IPS-18c (cell line): Measurements from ENCODE around the gene FCSK.

ENCODE experiments used
- H3K4me3 ChIP-seq: 2 replicates; pipeline ENCODE4 v1.7.0; 2013; ENCODE audit warnings: low read depth, mild to moderate bottlenecking, low read length, moderate library complexity; ENCODE audit not compliant: insufficient read depth
- H3K9me3 ChIP-seq: one replicate; pipeline ENCODE4 v1.6.1; 2013; ENCODE audit warnings: mild to moderate bottlenecking, low read length, moderate library complexity; ENCODE audit not compliant: control insufficient read depth, insufficient read depth

FCSK gene

DNA sequence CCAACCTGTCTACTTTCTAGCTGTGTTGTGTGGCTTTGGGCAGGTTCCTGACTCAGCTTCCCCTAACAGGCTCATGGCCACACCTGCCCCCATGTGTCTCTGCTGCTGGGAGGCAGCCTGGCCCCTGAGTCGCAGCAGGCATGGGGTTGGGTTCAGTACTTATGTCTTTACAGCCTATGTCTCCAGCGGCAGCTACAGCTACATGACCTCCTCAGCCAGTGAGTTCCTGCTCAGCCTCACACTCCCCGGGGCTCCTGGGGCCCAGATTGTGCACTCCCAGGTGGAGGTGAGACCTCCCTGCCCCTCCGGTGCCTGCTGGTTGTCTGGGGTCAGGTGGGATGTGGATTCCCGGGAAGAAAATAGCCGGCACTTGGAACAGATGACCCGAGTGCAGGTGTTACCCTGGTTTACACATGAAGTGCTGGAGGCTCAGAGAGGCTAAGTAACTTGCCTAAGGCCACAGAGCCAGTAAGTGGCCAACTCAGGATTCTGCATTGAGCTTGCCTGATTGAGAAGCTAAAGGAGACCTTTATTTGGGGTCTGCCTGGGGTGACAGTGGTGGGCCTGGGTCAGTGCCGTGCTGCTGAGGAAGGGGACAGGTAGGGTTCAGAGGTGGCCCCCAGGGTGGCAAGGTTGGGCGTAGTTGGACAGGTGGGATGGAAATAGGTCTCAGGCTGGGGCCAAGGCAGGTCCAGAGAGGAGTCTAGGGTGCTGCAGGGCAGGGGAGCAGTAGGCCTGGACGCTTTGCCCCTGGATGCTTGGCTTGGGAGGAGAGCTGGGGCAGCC, 15.9 kb downstream of the FCSK start:
- H3K4me3 ChIP-seq, result no peak overlapping the region
- no peaks in the 10 kb centered on the region for H3K9me3 ChIP-seq

- Histone ChIP-seq H3K9me3 (no peaks in the 10 kb centered on the region), H3K4me3 (no peak overlapping the region)
Measured at GRCh38 chr16:70470927-70471341, 16.5 kb downstream of the FCSK start.

DNA sequence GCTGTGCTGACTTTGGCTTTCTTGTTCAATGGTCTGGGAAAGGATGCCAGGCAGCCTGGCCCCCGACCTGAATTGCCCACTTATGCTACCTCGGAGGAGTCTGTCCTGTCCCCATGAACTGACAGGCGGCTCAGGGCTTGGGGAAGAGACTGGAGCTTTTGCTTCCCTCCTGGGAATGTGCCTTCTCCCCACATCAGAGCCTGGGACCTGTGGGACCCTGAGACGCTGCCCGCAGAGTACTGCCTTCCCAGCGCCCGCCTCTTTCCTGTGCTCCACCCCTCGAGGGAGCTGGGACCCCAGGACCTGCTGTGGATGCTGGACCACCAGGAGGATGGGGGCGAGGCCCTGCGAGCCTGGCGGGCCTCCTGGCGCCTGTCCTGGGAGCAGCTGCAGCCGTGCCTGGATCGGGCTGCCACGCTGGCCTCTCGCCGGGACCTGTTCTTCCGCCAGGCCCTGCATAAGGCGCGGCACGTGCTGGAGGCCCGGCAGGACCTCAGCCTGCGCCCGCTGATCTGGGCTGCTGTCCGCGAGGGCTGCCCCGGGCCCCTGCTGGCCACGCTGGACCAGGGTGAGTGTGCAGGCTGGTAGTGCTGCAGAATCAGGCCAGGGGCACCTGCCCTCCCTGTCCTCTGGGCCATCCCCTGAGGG, 18.5 kb downstream of the FCSK start:
- Histone ChIP-seq H3K9me3 (no peaks in the 10 kb centered on the region), H3K4me3 (no peak overlapping the region)

DNA sequence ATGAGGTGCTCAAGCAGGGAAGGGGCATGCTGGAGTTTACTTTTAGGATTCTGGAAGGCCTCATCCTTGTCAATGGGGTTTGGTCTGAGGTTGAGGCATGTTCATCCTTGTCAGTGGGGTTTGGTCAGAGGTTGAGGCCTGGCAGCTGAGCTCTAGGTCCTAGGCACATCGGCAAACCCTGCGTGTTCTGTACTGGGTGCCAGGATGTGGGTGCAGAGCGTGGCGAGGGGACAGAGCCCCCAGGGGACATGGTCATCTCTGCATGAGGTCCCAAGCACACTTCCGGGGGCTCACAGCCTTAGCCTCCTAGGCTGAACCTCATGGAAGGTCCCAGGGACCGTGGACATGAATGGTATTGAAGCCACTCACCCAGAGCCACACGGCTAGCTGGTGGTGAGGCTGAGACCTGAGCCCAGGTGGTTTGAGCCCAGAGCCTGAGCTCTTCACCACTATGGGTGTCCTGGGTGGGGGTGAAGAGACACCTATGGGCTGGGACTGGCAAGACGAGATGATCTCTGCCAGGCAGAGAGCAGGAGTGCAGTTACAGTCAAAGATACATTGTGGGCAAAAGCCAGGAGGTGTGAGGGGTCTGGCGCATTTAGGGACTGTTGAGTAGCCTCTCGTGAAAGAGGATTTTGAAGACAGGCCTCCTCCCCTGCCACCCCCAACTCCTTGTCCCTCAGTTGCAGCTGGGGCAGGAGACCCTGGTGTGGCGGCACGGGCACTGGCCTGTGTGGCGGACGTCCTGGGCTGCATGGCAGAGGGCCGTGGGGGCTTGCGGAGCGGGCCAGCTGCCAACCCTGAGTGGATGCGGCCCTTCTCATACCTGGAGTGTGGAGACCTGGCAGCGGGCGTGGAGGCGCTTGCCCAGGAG, 19.3 kb downstream of the FCSK start:
- no peak overlapping the region for H3K4me3 ChIP-seq
- H3K9me3 ChIP-seq, result no peaks in the 10 kb centered on the region

DNA sequence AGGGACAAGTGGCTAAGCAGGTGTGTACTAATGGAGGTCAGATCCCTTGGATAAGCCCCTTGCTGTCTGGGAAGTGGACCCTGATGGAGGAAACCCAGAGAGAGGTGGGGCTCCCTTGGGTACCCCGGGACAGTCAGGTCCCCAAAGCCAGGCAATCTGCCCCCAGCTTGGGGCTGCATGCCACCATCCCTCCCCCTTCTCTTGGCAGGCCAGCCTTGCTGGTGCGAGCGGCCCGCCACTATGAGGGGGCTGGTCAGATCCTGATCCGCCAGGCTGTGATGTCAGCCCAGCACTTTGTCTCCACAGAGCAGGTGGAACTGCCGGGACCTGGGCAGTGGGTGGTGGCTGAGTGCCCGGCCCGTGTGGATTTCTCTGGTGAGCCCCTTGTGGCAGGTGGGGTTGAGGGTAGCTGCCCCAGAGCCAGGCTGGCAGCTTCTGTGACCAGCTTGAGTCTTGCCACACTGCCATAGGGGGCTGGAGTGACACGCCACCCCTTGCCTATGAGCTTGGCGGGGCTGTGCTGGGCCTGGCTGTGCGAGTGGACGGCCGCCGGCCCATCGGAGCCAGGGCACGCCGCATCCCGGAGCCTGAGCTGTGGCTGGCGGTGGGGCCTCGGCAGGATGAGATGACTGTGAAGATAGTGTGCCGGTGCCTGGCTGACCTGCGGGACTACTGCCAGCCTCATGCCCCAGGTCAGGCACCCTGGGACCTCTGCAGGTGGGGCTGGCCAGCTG, 20.1 kb downstream of the FCSK start:
- Histone ChIP-seq H3K4me3 (no peak overlapping the region), H3K9me3 (no peaks in the 10 kb centered on the region)

DNA sequence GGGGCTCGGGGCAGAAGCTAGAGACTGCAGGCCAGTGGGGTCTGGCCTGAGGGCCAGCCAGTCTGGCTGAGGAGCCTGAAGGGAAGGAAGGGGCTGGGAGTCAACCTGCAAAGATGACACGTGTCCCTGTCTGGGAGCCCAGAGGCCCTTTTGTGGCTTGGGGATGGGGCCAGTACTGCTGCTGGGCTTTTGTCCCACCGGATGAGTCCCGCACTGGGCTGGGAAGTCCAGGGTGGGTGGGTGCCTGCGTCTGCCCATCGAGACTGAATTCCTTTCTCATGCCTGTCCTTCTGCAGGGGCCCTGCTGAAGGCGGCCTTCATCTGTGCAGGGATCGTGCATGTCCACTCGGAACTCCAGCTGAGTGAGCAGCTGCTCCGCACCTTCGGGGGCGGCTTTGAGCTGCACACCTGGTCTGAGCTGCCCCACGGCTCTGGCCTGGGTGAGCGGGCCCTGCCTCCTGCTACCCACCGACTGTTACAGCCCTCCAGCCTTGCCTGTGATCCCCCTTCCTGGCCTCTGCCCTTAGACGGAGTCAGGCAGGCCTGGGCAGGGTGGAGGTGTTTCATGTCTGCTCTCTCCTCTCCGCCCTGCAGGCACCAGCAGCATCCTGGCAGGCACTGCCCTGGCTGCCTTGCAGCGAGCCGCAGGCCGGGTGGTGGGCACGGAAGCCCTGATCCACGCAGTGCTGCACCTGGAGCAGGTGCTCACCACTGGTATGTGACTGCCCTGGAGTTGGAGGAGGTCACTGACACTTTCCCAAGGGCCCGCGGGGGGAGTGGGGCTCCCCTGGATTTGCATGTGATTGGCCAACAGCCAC, 20.9 kb downstream of the FCSK start:
- H3K9me3 ChIP-seq, result no peaks in the 10 kb centered on the region
- H3K4me3 ChIP-seq, result no peak overlapping the region; the same call in 1 of the 2 replicates

DNA sequence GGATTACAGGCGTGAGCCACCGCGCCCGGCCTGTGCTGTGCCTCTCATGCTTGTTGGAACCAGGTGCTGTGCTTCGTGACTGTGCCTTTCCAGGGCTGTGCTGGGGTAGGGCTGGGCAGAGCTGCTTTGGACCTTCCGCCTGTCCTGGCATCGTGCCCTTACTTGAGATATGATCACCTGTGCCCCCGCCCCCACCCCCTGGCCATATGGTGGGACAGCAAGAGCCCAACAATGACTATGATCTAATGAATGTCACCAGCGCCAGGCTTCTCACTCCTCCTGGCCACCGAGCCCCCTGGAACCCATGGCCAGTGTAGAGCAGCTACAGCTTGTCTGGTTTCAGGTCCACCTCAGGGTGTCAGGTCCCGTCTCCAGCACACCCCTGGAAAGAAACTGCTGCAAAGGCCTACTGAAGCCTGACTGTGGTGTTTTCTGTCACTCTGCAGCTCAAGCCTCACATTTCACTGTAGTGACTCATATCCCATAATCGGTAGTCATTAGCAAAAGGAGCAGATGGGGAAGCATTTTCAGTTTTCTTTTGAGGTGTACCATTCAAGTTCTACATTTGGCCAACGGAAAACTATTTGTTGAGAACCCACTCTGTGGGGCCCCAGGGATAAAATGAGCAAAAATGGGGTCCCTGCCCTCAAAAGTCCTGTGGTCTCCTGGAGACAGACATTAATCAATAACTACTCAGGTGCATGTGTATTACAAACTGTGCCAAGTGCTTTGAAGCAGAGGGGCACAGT, 22.1 kb downstream of the FCSK start:
- Histone ChIP-seq H3K9me3 (no peaks in the 10 kb centered on the region), H3K4me3 (no peak overlapping the region)

- H3K4me3 ChIP-seq, result no peak overlapping the region; the same call in 1 of the 2 replicates
- no peaks in the 10 kb centered on the region for H3K9me3 ChIP-seq
Measured at GRCh38 chr16:70478169-70478568, 23.8 kb downstream of the FCSK start.

DNA sequence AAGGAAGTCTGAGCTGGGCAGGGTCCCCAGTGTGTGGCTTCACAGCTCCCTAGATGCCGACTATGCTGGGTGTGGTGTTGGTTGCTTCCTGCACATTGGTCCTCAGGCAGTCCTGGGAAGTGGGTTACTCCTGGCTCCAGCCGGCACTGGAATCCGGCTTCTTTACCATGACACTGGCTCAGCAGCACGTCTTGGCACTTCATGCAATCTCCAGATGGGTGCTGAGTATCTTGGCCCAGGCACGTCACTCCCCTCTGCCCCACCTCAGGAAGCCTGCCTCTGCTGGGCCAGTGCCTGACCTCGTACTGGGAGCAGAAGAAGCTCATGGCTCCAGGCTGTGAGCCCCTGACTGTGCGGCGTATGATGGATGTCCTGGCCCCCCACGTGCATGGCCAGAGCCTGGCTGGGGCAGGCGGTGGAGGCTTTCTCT, 24.5 kb downstream of the FCSK start:
- no peak overlapping the region for H3K4me3 ChIP-seq
- H3K9me3 ChIP-seq, result no peaks in the 10 kb centered on the region

DNA sequence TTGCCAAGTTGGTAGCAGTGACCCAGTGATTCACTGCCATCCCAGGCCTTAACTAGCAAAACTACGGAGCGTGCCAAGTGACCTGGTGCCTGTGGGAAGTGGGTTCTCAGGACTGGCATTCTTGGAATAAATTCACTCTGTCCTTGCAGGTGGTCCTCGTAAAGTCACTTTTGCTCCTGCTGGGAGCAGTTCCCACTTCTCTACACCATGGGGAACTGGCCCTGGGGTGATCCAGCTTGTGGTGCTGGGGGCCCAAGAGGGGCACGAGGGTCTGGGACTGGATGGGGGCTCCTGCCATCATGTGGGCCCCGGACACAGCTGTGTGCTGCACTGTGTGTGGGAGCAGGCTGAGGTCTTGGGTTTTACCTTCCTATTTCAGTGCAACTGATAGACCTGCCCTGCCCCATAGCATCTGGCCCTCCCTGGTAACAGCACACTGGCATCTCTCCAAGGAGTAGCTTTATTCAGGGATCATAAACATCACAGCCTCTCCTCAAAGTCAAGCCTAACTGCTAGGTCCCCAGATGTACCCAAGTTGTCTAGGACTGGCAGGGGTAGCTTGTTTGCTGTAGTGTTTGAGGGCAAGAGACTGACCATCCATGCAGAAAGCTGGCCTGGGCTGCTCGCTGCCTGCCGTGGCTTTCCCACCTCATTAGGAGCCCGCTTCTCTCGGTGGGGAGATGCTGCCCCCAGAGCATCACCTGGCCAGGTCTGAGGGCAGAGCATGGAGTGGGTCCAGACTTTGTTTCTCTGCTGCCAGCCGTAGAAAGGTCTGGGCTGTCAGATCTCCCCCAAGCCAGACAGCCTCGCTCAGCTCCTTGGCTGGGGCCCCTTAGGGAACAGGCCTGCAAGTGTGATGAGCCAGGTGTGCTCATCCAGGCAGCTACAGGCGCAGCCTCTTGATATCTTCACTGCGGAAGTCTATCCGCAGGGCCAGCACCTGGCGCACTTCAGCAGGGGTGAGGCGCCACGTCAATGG, 26.0 kb downstream of the FCSK start:
- H3K4me3 ChIP-seq, result no peak overlapping the region

GRCh38 chr16:70481929-70482536, 27.6 kb downstream of the FCSK start:
- no peak overlapping the region for H3K4me3 ChIP-seq
- H3K9me3 ChIP-seq, result no peaks in the 10 kb centered on the region

More for the DNA sequence above, 26.0 kb downstream of the FCSK start:
- no peaks in the 10 kb centered on the region for H3K9me3 ChIP-seq

- H3K9me3 ChIP-seq, result no peaks in the 10 kb centered on the region
Measured at GRCh38 chr16:70482624-70483023, 28.2 kb downstream of the FCSK start.

GRCh38 chr16:70483426-70483825, 29.0 kb downstream of the FCSK start:
- no peaks in the 10 kb centered on the region for H3K9me3 ChIP-seq
- H3K4me3 ChIP-seq, result no peak overlapping the region

More at GRCh38 chr16:70482624-70483023, 28.2 kb downstream of the FCSK start:
- no peak overlapping the region for H3K4me3 ChIP-seq

DNA sequence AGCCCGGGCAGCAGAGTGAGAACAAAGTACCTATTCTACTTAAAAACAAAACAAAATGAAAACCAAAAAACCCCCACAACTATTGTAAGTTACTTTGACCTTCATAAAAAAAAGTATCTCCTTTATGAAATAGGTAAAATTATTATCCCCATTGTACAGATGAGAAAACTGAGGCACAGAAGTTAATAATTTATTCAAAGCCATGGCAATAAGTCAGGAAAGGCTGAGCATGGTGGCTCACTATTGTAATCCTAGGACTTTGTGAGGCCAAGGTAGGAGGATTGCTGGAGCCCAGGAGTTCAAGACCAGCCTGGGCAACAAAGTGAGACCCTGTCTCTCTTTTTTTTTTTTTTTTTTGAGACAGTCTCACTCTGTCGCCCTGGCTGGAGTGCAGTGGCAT, 30.5 kb downstream of the FCSK start:
- Histone ChIP-seq H3K4me3 (no peak overlapping the region), H3K9me3 (no peaks in the 10 kb centered on the region)
